Fibroblast of lung (primary cell): ENCODE measurements around the gene KCNK7.

Experiments
- EZH2 ChIP-seq: IDR thresholded peaks from 2 replicates; pipeline ENCODE4 v1.5.1; 2012; ENCODE audit warnings: low read length, control low read depth, mild to moderate bottlenecking; ENCODE audit errors: missing control alignments
- TF ChIP-seq, protein P1 (sequence below), 2 donors: IDR thresholded peaks in 1 of 2; conservative IDR thresholded peaks in 1 of 2; 1 replicate in 1 of 2; 2 replicates in 1 of 2; pipeline ENCODE4 v1.5.1; 2011 to 2012; ENCODE audit warnings: low read length in 2 of 2, control low read depth in 1 of 2, inconsistent platforms in 1 of 2, low read depth in 1 of 2, mild to moderate bottlenecking in 1 of 2

DNA sequence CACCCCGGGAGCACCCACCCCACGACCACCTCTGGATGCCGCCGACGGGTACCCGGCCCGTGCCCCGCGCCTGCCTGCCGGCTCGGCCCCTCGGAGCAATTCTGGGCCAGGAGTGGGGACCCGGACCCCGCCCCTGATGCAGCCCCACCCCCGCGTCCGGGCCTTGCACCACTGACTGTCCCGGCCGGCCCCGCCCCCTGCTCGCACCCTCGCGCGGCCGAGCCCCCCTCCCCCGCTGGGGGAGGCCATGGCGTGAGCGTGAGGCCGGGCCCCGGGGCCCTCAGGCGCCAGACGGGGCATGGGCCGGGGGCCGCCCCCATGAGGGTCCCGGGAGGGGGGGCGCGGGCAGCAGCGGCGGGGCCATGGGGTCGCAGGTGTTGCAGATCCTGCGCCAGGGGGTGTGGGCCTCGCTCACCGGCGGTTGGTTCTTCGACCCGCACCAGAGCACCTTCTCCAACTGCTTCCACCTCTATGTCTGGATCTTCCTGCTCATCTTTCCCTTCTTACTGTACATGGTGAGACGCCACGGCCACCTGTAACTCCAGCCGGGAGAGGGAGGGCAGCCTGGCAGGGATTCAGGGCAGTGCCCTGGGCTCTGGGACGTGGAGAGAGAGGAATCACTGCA is 20.5 kb upstream of the KCNK7 start:
- TF ChIP-seq, protein P1, sequence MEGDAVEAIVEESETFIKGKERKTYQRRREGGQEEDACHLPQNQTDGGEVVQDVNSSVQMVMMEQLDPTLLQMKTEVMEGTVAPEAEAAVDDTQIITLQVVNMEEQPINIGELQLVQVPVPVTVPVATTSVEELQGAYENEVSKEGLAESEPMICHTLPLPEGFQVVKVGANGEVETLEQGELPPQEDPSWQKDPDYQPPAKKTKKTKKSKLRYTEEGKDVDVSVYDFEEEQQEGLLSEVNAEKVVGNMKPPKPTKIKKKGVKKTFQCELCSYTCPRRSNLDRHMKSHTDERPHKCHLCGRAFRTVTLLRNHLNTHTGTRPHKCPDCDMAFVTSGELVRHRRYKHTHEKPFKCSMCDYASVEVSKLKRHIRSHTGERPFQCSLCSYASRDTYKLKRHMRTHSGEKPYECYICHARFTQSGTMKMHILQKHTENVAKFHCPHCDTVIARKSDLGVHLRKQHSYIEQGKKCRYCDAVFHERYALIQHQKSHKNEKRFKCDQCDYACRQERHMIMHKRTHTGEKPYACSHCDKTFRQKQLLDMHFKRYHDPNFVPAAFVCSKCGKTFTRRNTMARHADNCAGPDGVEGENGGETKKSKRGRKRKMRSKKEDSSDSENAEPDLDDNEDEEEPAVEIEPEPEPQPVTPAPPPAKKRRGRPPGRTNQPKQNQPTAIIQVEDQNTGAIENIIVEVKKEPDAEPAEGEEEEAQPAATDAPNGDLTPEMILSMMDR (conservative IDR thresholded peaks at IDR 0.05 in 1 of 2, IDR thresholded peaks at IDR 0.05 in 1 of 2; ENCODE audit: low read depth in 1 of 2, low read length in 2 of 2): no peak
- TF ChIP-seq EZH2: no peak
